H1 (cell line): ENCODE measurements around the gene KLHL3. TPM values are rescaled to one million over a fixed set of nuclear protein-coding genes. Genes with fewer than 3 reads are reported as not detected.

Experiments used
- CTCF ChIA-PET: fragments of 300-600 bp; sonication (Branson Sonifier 250); formaldehyde crosslinking; loops from one replicate; lab custom pipeline; 2021; ENCODE audit not compliant: partially characterized antibody; lab: Charles Lee
- POLR2A ChIA-PET: fragments of 300-600 bp; sonication (Branson Sonifier 250); formaldehyde crosslinking; loops from one replicate; lab custom pipeline; 2021; ENCODE audit warnings: inconsistent platforms; ENCODE audit not compliant: partially characterized antibody; lab: Charles Lee
- DNase-seq, 2 experiments: peaks; one replicate each; pipeline versions ENCODE4 v3.0.0 to v3.0.0-alpha.2; 2010 to 2022; ENCODE audit warnings: low spot score in 2 of 2, low read depth in 1 of 2, mixed read lengths in 1 of 2
- FAIRE-seq: peaks from 2 replicates; lab custom pipeline; 2011; peaks lifted over from hg19 to GRCh38; lab: Jason Lieb, UNC
- H2AFZ ChIP-seq: 2 replicates; pipeline ENCODE4 v1.8.1; 2012; ENCODE audit warnings: low read length, inconsistent platforms
- H2AK5ac ChIP-seq: 2 replicates; pipeline ENCODE4 v1.6.1; 2013; ENCODE audit warnings: low read depth, low read length
- H2BK120ac ChIP-seq: replicated peaks from 2 replicates; pipeline ENCODE3; 2013; ENCODE audit warnings: low read depth, low read length, inconsistent platforms
- H2BK12ac ChIP-seq: 2 replicates; pipeline ENCODE4 v1.6.1; 2013; ENCODE audit warnings: low read depth, low read length
- H2BK15ac ChIP-seq: 2 replicates; pipeline ENCODE4 v1.6.1; 2013; ENCODE audit warnings: low read length
- H2BK20ac ChIP-seq: 2 replicates; pipeline ENCODE4 v1.6.1; 2013; ENCODE audit warnings: low read length
- H2BK5ac ChIP-seq: 2 replicates; pipeline ENCODE4 v1.6.1; 2013; ENCODE audit warnings: low read depth, low read length
- H3K14ac ChIP-seq: 2 replicates; pipeline ENCODE4 v1.6.1; 2013; ENCODE audit warnings: inconsistent platforms; ENCODE audit not compliant: insufficient read length
- H3K18ac ChIP-seq: 2 replicates; pipeline ENCODE4 v1.6.1; 2013; ENCODE audit warnings: low read length; ENCODE audit errors: extremely low read depth
- H3K23ac ChIP-seq: 2 replicates; pipeline ENCODE4 v1.6.1; 2013; ENCODE audit warnings: inconsistent platforms; ENCODE audit not compliant: insufficient read length
- H3K23me2 ChIP-seq: 2 replicates; pipeline ENCODE4 v1.6.1; 2013; ENCODE audit warnings: low read depth, low read length
- H3K27ac ChIP-seq: 2 replicates; pipeline ENCODE4 v1.6.1; 2011; ENCODE audit warnings: low read depth, low read length, inconsistent platforms
- H3K27me3 ChIP-seq, 4 experiments: replicated peaks in 1 of 4; 1 replicate in 1 of 4; 2 replicates in 3 of 4; pipeline versions ENCODE4 v1.6.1 to v1.8.1; 2011 to 2013; ENCODE audit warnings: low read length in 3 of 4, mild to moderate bottlenecking in 3 of 4, inconsistent platforms in 2 of 4, mixed read lengths in 2 of 4, moderate library complexity in 1 of 4; ENCODE audit not compliant: control insufficient read depth in 3 of 4, insufficient read depth in 3 of 4; ENCODE audit errors: extremely low read depth in 1 of 4
- H3K36me3 ChIP-seq, 4 experiments: 2 replicates each; pipeline versions ENCODE4 v1.6.1 to v1.8.1; 2011 to 2013; ENCODE audit warnings: mild to moderate bottlenecking in 4 of 4, low read length in 3 of 4, moderate library complexity in 2 of 4, control low read depth in 1 of 4, inconsistent platforms in 1 of 4; ENCODE audit not compliant: insufficient read depth in 4 of 4, control insufficient read depth in 2 of 4
- H3K4ac ChIP-seq: replicated peaks from 2 replicates; pipeline ENCODE3; 2013; ENCODE audit warnings: low read length, low read depth, mixed read lengths, inconsistent platforms; ENCODE audit not compliant: insufficient read length
- H3K4me1 ChIP-seq, 4 experiments: replicated peaks in 1 of 4; 1 replicate in 1 of 4; 2 replicates in 3 of 4; pipeline versions ENCODE4 v1.6.1 to v1.8.1; 2011 to 2013; ENCODE audit warnings: low read length in 3 of 4, inconsistent platforms in 2 of 4, mixed read lengths in 1 of 4; ENCODE audit not compliant: insufficient read depth in 4 of 4, control insufficient read depth in 3 of 4
- H3K4me2 ChIP-seq, 2 experiments: 2 replicates each; pipeline versions ENCODE4 v1.6.1 to v1.8.1; 2011 to 2013; ENCODE audit warnings: low read depth in 2 of 2, low read length in 2 of 2, control low read depth in 1 of 2, inconsistent platforms in 1 of 2, mild to moderate bottlenecking in 1 of 2; ENCODE audit not compliant: insufficient read depth in 1 of 2
- H3K4me3 ChIP-seq, 4 experiments: fragments of 200-600, 300-600 bp in 1 of 4; sonication (generic), shearing (Covaris generic), sonication (Bioruptor Twin) in 1 of 4; 2 replicates each; pipeline versions ENCODE4 v1.5.1 to v1.8.1; 2011 to 2016; ENCODE audit warnings: low read length in 4 of 4, low read depth in 3 of 4, control low read depth in 2 of 4, inconsistent platforms in 2 of 4, mild to moderate bottlenecking in 2 of 4, mixed read lengths in 1 of 4, moderate library complexity in 1 of 4; ENCODE audit not compliant: insufficient read depth in 2 of 4; ENCODE audit errors: extremely low read depth in 1 of 4
- H3K56ac ChIP-seq: replicated peaks from 2 replicates; pipeline ENCODE3; 2013; ENCODE audit warnings: low read depth, mild to moderate bottlenecking, mixed read lengths, low read length, inconsistent platforms; ENCODE audit not compliant: insufficient read length
- H3K79me1 ChIP-seq: 2 replicates; pipeline ENCODE4 v1.6.1; 2013; ENCODE audit warnings: low read depth, low read length, control low read depth
- H3K79me2 ChIP-seq, 2 experiments: 2 replicates each; pipeline versions ENCODE4 v1.6.1 to v1.8.1; 2012 to 2013; ENCODE audit warnings: low read length in 2 of 2, mild to moderate bottlenecking in 2 of 2, inconsistent platforms in 1 of 2; ENCODE audit not compliant: insufficient read depth in 2 of 2, control insufficient read depth in 1 of 2
- H3K9ac ChIP-seq, 4 experiments: replicated peaks in 1 of 4; 1 replicate in 1 of 4; 2 replicates in 3 of 4; pipeline versions ENCODE4 v1.6.1 to v1.8.1; 2011 to 2013; ENCODE audit warnings: low read depth in 3 of 4, low read length in 3 of 4, control low read depth in 2 of 4, mild to moderate bottlenecking in 2 of 4, moderate library complexity in 2 of 4, inconsistent platforms in 1 of 4; ENCODE audit errors: extremely low read depth in 1 of 4
- H3K9me3 ChIP-seq, 2 experiments: 2 replicates each; pipeline versions ENCODE4 v1.6.1 to v1.8.1; 2012 to 2013; ENCODE audit warnings: mild to moderate bottlenecking in 2 of 2, moderate library complexity in 2 of 2, control low read depth in 1 of 2, inconsistent platforms in 1 of 2, low read depth in 1 of 2, low read length in 1 of 2, mixed read lengths in 1 of 2; ENCODE audit not compliant: insufficient read depth in 2 of 2
- H4K20me1 ChIP-seq, 2 experiments: replicated peaks in 1 of 2; 2 replicates each; pipeline versions ENCODE3 to v1.8.1; 2011 to 2013; ENCODE audit warnings: inconsistent platforms in 2 of 2, low read length in 2 of 2, mild to moderate bottlenecking in 1 of 2; ENCODE audit not compliant: insufficient read depth in 2 of 2, control insufficient read depth in 1 of 2
- H4K5ac ChIP-seq: 2 replicates; pipeline ENCODE4 v1.6.1; 2013; ENCODE audit warnings: low read length, low read depth, mixed read lengths, inconsistent platforms; ENCODE audit not compliant: insufficient read length
- H4K8ac ChIP-seq: 2 replicates; pipeline ENCODE4 v1.8.0; 2013; ENCODE audit warnings: mild to moderate bottlenecking, moderate library complexity, low read length, inconsistent platforms; ENCODE audit not compliant: insufficient read depth; ENCODE audit errors: extremely low read depth
- H4K91ac ChIP-seq: replicated peaks from 2 replicates; pipeline ENCODE3; 2013; ENCODE audit warnings: low read length, mixed read lengths, inconsistent platforms; ENCODE audit not compliant: insufficient read length
- BCL11A ChIP-seq, 2 experiments: IDR thresholded peaks; one replicate each; pipeline ENCODE4 v1.6.1; 2011; ENCODE audit warnings: low read depth in 2 of 2, low read length in 2 of 2, mild to moderate bottlenecking in 2 of 2
- CTBP2 ChIP-seq: IDR thresholded peaks from 2 replicates; pipeline ENCODE4 v1.7.0; 2011; ENCODE audit warnings: borderline replicate concordance, mild to moderate bottlenecking, moderate library complexity, mixed read lengths, low read length; ENCODE audit not compliant: insufficient read depth, insufficient read length
- EGR1 ChIP-seq: IDR thresholded peaks from 2 replicates; pipeline ENCODE4 v1.6.1; 2011; ENCODE audit warnings: low read depth, low read length, borderline replicate concordance
- KDM1A ChIP-seq: fragments of 200-600, 300-600 bp; sonication (generic); IDR thresholded peaks from 2 replicates; pipeline ENCODE4 v1.7.1; 2016; ENCODE audit warnings: mild to moderate bottlenecking, low read length, borderline replicate concordance
- KDM4A ChIP-seq: IDR thresholded peaks from one replicate; pipeline ENCODE4 v1.7.1; 2012; ENCODE audit warnings: low read depth, mild to moderate bottlenecking, moderate library complexity, low read length, inconsistent platforms; ENCODE audit not compliant: severe bottlenecking
- POLR2A ChIP-seq, 2 experiments: IDR thresholded peaks; 1 replicate in 1 of 2; 2 replicates in 1 of 2; pipeline ENCODE4 v1.6.1; 2011; ENCODE audit warnings: low read depth in 2 of 2, low read length in 2 of 2, mild to moderate bottlenecking in 2 of 2; ENCODE audit errors: control extremely low read depth in 1 of 2
- SIRT6 ChIP-seq: IDR thresholded peaks from one replicate; pipeline ENCODE4 v1.7.1; 2012; ENCODE audit warnings: low read length, inconsistent platforms
- SRF ChIP-seq: IDR thresholded peaks from 2 replicates; pipeline ENCODE4 v1.6.1; 2011; ENCODE audit warnings: mild to moderate bottlenecking, low read depth, low read length, moderate library complexity
- SUZ12 ChIP-seq: fragments of 200-600 bp; sonication (generic); IDR thresholded peaks from 2 replicates; pipeline ENCODE4 v1.6.1; 2012; ENCODE audit warnings: mild to moderate bottlenecking, inconsistent platforms, low read length, moderate library complexity, mixed read lengths
- TAF1 ChIP-seq: IDR thresholded peaks from 2 replicates; pipeline ENCODE4 v1.6.1; 2011; ENCODE audit warnings: mild to moderate bottlenecking, low read depth, low read length
- TEAD4 ChIP-seq: IDR thresholded peaks from 2 replicates; pipeline ENCODE4 v1.6.1; 2012; ENCODE audit warnings: low read depth, low read length, inconsistent platforms, mixed read lengths
- WGBS, 2 experiments: shearing (Covaris generic) in 1 of 2; methylation state at CpG; one replicate each; pipeline versions ENCODE4 v1.1.6 to v1.1.7; 2013 to 2015; ENCODE audit warnings: low lambda C conversion rate in 2 of 2, mixed read lengths in 2 of 2, inconsistent platforms in 1 of 2, low coverage in 1 of 2, missing lambda C conversion rate in 1 of 2; ENCODE audit not compliant: insufficient replicate concordance in 2 of 2, insufficient coverage in 1 of 2, insufficient read length in 1 of 2; ENCODE audit errors: extremely low coverage in 1 of 2, missing lambda C conversion rate in 1 of 2; 5-methylcytosine and 5-hydroxymethylcytosine counted together
- polyA plus RNA-seq, 7 experiments: library from polyadenylated mRNA; depleted of rRNA in 3 of 7; stranded (reverse) in 5 of 7; unstranded in 2 of 7; fragments of >200 nt in 5 of 7; fragments of 200-250 nt in 2 of 7; gene quantifications; 1 replicate in 5 of 7; 2 replicates in 1 of 7; 4 replicates in 1 of 7; pipeline versions ENCODE4 v1.2.1 to v1.2.3, GENCODE V29; 2011 to 2013; ENCODE audit warnings: missing spikeins in 2 of 7, mixed read lengths in 2 of 7
- total RNA-seq: library from RNA; stranded (reverse); fragmentation: NEBNext Ultra II Directional; extraction: Animal tissue kit (Norgen Biotek cat#: 25700); gene quantifications from 2 replicates; pipeline ENCODE4 v1.2.1, GENCODE V29; 2021

KLHL3 gene
- total and polyA plus RNA-seq, 2 of the 8 experiments (the other 6 are each of a cell fraction or from before 2014, with no cell fraction given), result 7.4 to 13.7 TPM

DNA sequence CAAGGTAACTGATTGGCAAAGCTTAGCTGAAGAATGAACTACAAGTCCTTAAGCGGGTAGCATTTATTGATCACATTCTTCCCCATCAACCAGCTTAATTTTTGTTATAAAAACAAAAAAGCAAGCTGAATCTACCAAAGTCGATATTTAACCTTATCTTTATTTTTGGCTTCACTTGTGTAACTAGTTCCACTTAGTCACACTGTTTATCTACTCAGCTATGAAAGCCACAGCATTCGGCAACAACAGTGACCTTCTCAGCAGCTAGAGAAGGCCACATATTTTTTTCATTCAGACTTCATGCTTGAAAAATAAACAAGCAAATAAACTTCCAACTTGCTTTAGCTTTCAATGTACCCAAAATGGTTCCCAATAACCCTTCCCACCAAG, 69.4 kb downstream of the KLHL3 start:
- H3K9ac ChIP-seq, result no peak overlapping the region
- H3K4me2 ChIP-seq, result no peak overlapping the region
- H3K9me3 ChIP-seq, result no peaks in the 10 kb centered on the region
- no peak for FAIRE-seq
- no peak overlapping the region for H2AFZ ChIP-seq
- no peak for DNase-seq
- H3K27me3 ChIP-seq, result no peaks in the 10 kb centered on the region
- H4K91ac ChIP-seq, result no peak overlapping the region
- H3K14ac ChIP-seq, result no peak overlapping the region
- H2BK120ac ChIP-seq, result no peak overlapping the region
- ChIA-PET POLR2A (interaction anchor here (0.9 kb wide), 1 partner anchor 353 kb away, joined by 3 read pairs; no protein-coding TSS in a partner anchor), CTCF (interaction anchor here (0.7 to 1.2 kb wide), 7 partner anchors 29 to 112 kb away, joined by 3 to 8 read pairs (median 3); partner anchors contain the start of gene KLHL3)
- H3K18ac ChIP-seq, result no peak overlapping the region
- no peaks in the 10 kb centered on the region for H3K79me2 ChIP-seq
- no peak overlapping the region for H3K4ac ChIP-seq
- H3K79me1 ChIP-seq, result no peaks in the 10 kb centered on the region
- H4K5ac ChIP-seq, result no peak overlapping the region
- no peaks in the 10 kb centered on the region; the same call in 1 of the 2 replicates for H3K23me2 ChIP-seq
- no peaks in the 10 kb centered on the region for H3K4me1 ChIP-seq
- no peak overlapping the region for H3K4me3 ChIP-seq
- no peak overlapping the region for H2BK15ac ChIP-seq
- H4K20me1 ChIP-seq, result no peaks in the 10 kb centered on the region
- H2BK5ac ChIP-seq, result no peak overlapping the region
- no peak overlapping the region for H3K23ac ChIP-seq
- no peak overlapping the region for H2BK12ac ChIP-seq
- H3K36me3 ChIP-seq, result no peaks in the 10 kb centered on the region
- TF ChIP-seq POLR2A (IDR thresholded peaks at IDR 0.05; ENCODE audit: control extremely low read depth in 1 of 2, low read depth in 2 of 2, low read length in 2 of 2), result no peak
- no peak for TF ChIP-seq BCL11A (IDR thresholded peaks at IDR 0.05; ENCODE audit: low read depth in 2 of 2, low read length in 2 of 2)
- no peak for TF ChIP-seq KDM4A
- TF ChIP-seq SIRT6, result no peak
- no peak for TF ChIP-seq TAF1
- no peak for TF ChIP-seq CTBP2
- no peak for TF ChIP-seq EGR1
- TF ChIP-seq SRF, result no peak
- TF ChIP-seq TEAD4, result no peak
- no peak for TF ChIP-seq SUZ12
- TF ChIP-seq KDM1A, result no peak
- no peak overlapping the region for H2BK20ac ChIP-seq
- H3K56ac ChIP-seq, result no peak overlapping the region
- H2AK5ac ChIP-seq, result no peak overlapping the region
- H4K8ac ChIP-seq, result no peak overlapping the region
- H3K27ac ChIP-seq, result no peak overlapping the region
- 80% methylated on average over 3 of the region's 3 CpGs; no CpG with 5 or more reads in 1 of the 2 experiments for WGBS, 2 experiments
